CD1c-positive myeloid dendritic cell (primary cell): ENCODE data around the gene PLPP1.

Experiments
- DNase-seq: peaks from one replicate; pipeline ENCODE4 v3.0.0-alpha.2; 2016; ENCODE audit errors: extremely low spot score

Gene PLPP1

DNA sequence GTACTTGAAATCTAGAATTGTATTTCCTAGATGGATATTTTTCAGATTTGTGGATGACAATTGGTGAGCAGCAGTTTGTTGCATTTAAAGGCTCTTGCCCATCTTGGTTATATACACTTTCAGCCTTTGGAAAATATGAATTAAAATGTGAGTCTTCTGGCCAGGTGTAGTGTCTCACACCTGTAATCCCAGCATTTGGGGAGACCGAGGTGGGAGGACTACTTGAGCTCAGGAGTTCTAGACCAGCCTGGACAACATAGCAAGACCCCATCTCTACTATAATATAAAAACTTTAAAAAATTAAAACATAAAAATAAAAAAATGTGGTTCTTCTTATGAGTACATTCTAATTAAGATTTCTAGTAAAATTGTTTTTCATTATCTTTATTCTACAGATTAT is 125.0 kb downstream of the PLPP1 start:
- no peak for DNase-seq

DNA sequence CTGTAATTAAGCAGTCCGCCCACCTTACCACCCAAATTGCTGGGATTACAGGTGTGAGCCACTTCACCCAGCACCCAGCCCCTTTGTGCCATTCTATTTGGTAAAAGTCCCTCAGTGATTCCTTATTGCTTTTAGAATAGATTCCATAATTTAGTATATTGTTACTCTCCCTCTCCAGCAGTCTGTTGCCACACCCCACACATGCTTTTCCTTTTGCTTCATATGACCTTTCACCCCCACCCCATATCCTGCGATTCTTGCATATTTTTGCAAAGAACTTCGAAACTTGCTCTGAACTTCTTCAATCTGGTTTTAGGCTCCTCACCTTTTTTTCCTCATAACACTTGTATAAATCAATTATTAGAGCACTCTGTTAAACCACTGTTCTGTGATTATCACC is 126.8 kb downstream of the PLPP1 start:
- no peak for DNase-seq

DNA sequence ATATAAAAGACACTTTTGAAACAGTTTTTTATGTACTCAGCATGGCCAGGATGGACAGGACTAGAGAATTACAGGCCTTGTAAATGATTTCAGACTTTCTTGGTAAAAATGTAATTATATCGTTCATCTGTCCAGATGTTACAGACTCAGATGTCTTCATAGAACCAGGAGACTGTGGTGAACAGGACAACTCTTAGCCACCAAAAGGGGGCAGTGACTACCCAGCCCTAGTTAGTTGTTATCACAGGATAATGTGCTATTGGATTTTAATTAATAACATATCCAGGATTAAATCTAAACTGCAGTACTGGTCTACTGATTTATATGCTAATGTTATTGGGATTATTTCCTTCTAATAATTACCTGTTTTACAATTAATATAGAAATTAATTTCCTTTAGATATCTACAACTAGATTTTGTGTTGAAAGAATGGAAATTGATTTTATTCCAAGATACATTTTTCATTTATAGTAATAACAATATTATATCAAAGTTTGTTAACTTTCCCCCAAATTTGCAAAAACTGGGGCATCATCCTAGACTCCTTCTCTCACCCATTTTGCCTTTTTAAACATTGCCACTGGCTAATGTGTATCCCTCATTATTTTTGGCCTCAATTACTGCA is 127.6 kb downstream of the PLPP1 start:
- DNase-seq: no peak

DNA sequence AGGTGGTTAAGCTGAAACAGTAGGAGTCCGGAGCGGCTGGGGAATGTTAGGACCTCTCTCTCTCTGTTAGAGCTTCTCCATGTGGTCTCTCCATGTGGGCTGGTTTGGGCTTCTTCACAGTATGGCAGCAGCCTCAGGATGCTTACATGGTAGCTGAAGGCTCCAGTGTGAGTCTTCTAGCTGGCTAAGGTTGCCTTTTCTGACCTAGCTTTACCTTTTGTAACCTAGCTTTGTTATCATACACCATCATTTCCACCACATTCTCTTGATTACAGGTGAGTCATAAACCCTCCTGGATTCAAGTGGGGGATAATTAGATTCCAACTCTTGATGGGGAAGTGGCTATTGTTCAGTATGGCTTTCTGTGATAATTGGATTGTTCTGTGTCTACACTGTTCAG is 128.5 kb downstream of the PLPP1 start:
- DNase-seq: no peak

DNA sequence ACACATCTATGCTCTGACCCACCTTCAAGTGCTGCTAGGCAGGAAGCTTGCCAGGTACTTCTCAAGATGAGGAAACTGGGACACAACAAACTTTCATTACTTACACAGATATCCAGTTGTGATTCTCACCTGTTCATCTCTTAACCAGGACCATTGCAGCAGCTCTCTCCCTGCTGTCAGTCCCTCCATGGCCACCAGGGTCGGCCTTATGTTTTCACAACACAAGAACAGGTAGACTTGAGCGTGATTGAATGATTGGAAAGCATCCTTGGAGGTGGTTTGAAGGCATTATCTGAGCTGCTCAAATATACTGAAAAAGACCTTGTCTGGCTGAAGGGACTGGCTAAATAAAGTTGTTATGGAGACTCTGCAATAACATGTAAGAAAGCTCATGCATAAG is 132.6 kb downstream of the PLPP1 start:
- DNase-seq: no peak

DNA sequence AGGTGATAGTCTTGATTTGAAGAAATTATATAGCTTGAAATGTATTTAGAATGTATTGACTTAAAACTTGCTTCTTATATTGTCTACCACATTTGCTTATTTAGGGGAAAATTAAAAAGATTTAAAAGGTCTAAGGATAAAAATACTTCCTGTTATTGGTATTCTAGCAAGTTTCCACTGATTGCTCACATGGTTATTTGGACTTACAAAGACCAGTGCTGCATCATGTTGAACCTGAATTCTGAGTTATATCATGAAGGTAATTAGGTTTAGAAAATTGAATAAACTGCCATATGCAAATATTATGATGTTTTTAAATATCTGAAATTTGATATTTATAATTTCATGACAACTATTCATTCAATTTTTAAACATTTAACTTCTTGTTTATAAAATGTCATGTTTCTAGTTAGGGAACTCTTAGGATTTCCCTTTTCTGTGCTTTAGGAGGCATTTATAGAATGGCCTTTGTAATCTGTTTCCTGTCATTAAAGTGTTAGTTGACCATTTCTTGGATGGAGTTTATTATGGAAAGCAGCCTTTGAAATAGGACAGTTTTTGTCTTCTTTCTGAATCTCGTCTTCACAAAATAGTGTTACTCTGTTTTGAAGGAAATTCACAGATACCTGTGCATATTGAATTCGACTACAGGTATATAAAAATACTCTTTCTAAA is 141.1 kb downstream of the PLPP1 start:
- no peak for DNase-seq

DNA sequence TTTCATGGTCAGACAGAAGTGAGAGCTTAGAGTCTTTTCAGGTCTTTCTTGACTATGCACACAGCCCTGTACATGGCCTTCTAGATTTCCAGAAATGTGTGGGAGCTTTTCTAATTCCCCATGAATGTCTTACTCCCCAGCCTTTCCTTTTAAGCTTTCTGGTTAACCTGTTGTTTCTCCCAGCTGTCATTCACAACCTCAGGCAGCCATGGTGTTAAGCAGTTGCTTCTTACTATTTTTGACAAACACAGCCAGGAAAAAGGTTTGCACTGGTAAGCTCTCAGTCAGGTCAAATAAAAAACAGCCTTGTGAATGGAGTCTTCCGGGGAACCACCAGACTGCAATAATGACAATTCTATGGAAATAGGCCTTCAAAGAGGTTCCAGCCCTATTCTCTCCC is 142.1 kb downstream of the PLPP1 start:
- DNase-seq: no peak

DNA sequence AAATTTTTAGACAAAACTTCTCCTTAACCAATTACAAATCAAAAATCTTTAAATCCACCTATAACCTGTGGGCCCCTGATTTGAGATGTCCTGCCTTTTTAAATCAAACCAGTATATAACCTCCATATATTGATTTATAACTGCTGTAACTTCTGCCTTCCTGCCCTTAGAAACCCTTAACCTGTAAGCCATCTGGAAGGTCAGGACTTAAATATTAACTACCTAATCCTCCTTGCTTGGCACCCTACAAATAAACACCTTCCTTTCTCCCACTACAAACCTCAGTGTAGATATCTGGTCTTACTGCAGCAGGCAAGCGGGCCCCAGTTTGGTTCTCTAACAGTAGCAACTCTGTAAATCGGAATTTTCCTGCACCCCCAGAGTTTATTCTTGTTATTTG is 143.1 kb downstream of the PLPP1 start:
- DNase-seq: no peak

DNA sequence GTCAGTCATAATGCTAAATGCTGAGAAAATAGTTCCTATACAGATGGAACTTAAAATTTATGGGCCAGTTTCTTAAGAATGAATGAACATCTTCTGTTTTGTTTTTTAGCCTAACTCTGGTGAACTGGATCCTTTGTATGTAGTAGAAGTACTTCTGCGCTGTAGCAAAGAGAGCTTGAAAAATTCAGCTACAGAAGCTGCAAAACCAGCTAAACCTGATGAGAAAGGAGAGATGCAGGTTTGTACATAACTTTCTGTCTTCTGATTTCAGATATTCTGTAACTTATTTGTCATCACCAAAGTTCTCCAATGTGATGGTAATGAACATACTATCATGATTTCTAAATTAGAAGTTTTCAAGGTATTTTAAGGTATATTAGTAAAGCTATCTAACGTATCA is 146.9 kb downstream of the PLPP1 start:
- DNase-seq: no peak

DNA sequence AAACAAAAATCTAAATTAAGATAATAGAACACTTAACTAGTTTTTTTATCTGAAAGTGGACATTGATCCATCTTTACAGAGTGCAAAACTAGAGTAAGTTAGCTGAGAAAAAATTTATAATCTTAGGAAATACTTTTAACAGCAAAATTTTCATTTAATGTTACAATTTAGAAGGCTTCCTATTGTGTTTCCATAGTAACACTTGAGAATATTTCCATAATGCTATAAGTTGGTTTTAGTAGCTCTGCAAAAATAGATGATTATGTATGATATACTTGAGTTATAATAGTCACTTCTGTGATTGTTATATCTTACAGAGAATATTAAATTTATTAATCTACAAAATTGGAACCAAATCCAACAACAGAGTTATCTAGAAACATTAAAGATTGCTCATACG is 148.4 kb downstream of the PLPP1 start:
- DNase-seq: no peak

DNA sequence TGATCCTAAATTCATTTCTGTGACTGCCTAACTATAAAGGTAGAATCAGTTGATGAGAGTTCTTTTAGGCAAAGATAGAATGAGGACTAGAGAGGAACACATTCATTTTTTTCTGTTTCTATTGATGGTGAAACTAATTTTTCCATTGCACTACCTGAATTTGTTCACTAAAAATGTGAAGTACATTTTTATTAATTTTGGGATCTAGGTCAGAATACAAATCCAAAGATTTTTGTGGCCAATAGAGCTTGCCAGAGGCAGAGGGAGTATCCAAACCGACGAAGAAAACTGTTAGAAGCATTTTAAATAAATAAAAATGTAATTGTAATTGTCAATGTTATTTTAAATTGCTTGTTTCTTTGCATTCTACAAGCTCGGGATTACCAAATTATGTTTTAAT is 148.9 kb downstream of the PLPP1 start:
- no peak for DNase-seq

DNA sequence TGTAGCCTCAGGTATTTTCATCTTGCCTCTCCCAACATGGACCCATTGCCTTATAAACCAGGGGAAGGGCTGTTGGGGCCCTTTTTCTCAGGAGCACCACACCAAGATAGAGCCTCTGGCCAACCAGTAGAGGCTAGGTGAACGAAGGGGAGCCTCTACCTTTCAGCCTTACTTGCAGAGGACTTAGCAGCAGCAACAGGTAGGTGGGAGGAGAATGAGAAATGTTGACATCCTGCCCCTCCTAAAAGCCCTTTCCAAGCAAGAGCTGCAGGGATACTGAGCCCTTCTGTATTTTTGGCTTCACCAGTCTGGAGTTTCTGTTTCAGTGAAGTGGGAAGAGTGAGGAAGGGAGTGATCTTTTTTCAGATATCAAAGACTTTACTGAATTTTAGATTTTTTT is 149.5 kb downstream of the PLPP1 start:
- no peak for DNase-seq

DNA sequence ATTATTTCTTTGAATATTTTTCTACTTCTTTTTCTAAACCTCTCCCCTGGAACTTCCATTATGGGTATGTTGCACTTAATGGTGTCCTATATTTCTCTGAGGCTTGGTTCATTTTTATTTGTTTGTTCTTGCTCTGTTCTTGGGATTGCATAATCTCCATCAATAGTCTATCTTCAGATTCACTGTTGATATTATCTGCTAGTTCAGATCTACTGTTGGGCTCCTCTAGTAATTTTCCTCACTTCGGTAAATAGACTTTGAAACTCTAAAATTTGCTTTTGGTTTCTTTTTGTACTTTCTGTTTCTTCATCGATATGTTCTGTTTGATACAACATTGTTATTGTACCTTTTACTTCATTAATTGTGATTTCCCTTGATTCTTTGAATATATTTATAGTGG is 150.7 kb downstream of the PLPP1 start:
- DNase-seq: no peak

DNA sequence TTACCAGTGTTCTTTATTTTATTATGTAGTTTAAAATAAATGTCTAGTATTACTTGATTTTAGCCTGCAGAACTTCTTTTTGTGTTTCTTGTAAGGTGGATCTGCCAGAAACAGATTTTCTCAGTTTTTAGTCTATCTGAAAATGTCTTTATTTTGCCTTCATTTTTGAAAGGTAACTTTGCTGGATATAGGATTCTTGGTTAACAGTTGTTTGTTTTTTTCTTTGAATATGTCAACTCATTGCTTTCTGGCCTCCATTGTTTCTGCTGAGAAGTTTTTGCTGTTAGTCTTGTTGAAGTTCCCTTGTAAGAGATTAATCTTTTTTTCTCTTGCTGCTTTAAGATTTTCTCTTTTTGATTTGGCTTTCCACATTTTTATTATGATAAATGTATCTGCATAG is 151.5 kb downstream of the PLPP1 start:
- no peak for DNase-seq

DNA sequence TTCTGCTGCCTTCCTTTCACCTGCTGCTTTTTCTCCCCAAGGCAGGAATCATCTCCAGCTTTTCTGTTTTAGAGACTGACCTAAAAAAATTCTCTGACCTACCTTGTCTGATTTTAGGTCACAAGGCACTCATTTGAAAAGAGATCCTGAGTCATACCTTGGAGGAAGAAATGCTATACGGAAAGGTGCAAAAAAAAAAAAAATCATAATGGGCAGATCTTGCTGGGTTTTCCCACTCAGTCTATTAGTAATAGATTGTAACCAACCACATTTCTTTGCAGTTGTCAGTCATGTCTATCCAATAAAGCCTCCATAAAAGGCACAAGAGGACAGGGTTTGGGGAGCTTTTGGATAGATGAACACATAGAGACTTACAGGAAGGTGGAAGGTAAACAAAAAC is 157.0 kb downstream of the PLPP1 start:
- DNase-seq: no peak
